OCI-LY7 (cell line): Measurements from ENCODE around the gene C2orf81. TPM values are rescaled to one million over a fixed set of nuclear protein-coding genes. Genes with fewer than 3 reads are reported as not detected.

Experiments used
- BruUV-seq: library from RNA; stranded (reverse); fragments of 400-500 nt; replicated peaks from 2 replicates; lab custom pipeline; 2021; lab: Mats Ljungman, UMichigan
- CTCF ChIA-PET: fragments of 300-600 bp; sonication (Branson Sonifier 250); formaldehyde crosslinking; loops from one replicate; lab custom pipeline; 2022; ENCODE audit warnings: antibody characterized with exemption; ENCODE audit not compliant: unreplicated experiment; lab: Charles Lee
- POLR2A ChIA-PET: fragments of 300-600 bp; sonication (Branson Sonifier 250); formaldehyde crosslinking; loops from one replicate; lab custom pipeline; 2022; ENCODE audit warnings: antibody characterized with exemption; lab: Charles Lee
- DNase-seq: peaks from one replicate; pipeline ENCODE4 v3.0.0-alpha.2; 2015; ENCODE audit warnings: low spot score
- H2AFZ ChIP-seq: fragments of 200-600 bp; sonication (generic), shearing (Covaris generic); 2 replicates; pipeline ENCODE4 v1.6.1; 2014; ENCODE audit warnings: mild to moderate bottlenecking, antibody characterized with exemption, low read length, moderate library complexity
- H3K27ac ChIP-seq: fragments of 200-600 bp; sonication (generic); 2 replicates; pipeline ENCODE4 v1.5.1; 2014; ENCODE audit warnings: mixed run types, low read depth, mild to moderate bottlenecking, moderate library complexity, low read length, inconsistent platforms; ENCODE audit not compliant: poor library complexity, severe bottlenecking
- H3K36me3 ChIP-seq: fragments of 200-600 bp; sonication (generic); 2 replicates; pipeline ENCODE4 v1.6.1; 2014; ENCODE audit warnings: mild to moderate bottlenecking, antibody characterized with exemption, low read length, moderate library complexity, mixed read lengths; ENCODE audit not compliant: insufficient read depth
- H3K4me1 ChIP-seq: fragments of 200-600 bp; sonication (generic); 2 replicates; pipeline ENCODE4 v1.5.1; 2014; ENCODE audit warnings: mild to moderate bottlenecking, low read length; ENCODE audit not compliant: insufficient read depth, poor library complexity, severe bottlenecking
- H3K4me2 ChIP-seq: fragments of 200-600 bp; sonication (generic); 2 replicates; pipeline ENCODE4 v1.6.1; 2014; ENCODE audit warnings: mild to moderate bottlenecking, low read length
- H3K4me3 ChIP-seq: fragments of 200-600 bp; sonication (generic); 2 replicates; pipeline ENCODE4 v1.5.1; 2014; ENCODE audit warnings: mild to moderate bottlenecking, low read depth, low read length; ENCODE audit not compliant: poor library complexity, severe bottlenecking
- H3K79me2 ChIP-seq: fragments of 200-600 bp; sonication (generic); 2 replicates; pipeline ENCODE4 v1.6.1; 2016; ENCODE audit warnings: low read depth, mild to moderate bottlenecking, low read length, moderate library complexity, mixed read lengths; ENCODE audit not compliant: insufficient read depth
- H3K9me2 ChIP-seq: fragments of 200-600 bp; sonication (generic); 2 replicates; pipeline ENCODE4 v1.6.1; 2016; ENCODE audit warnings: mild to moderate bottlenecking, low read length, mixed read lengths; ENCODE audit not compliant: insufficient read depth
- H3K9me3 ChIP-seq: fragments of 200-600 bp; sonication (generic); 2 replicates; pipeline ENCODE4 v1.6.1; 2014; ENCODE audit warnings: mild to moderate bottlenecking, mixed run types, low read length, mixed read lengths
- H4K20me1 ChIP-seq: fragments of 200-600 bp; sonication (generic); 2 replicates; pipeline ENCODE4 v1.6.1; 2014; ENCODE audit warnings: mild to moderate bottlenecking, antibody characterized with exemption, low read length, moderate library complexity, mixed read lengths; ENCODE audit not compliant: insufficient read depth
- CTCF ChIP-seq: fragments of 200-600 bp; sonication (generic); conservative IDR thresholded peaks from 2 replicates; pipeline ENCODE4 v1.5.1; 2014; ENCODE audit warnings: mild to moderate bottlenecking, antibody characterized with exemption, low read length, moderate library complexity, mixed read lengths
- EZH2phosphoT487 ChIP-seq: fragments of 200-600 bp; sonication (generic); IDR thresholded peaks from 2 replicates; pipeline ENCODE4 v1.6.1; 2018; ENCODE audit warnings: low read depth, borderline replicate concordance, mild to moderate bottlenecking, mixed run types, antibody characterized with exemption, low read length, moderate library complexity, mixed read lengths
- intact Hi-C: fragments of 100-400 bp; cut with micrococcal nuclease; formaldehyde crosslinking; loops from one replicate; pipeline ENCODE4 v1.10.0; 2022; ENCODE audit not compliant: unreplicated experiment
- total RNA-seq, 2 experiments: library from RNA; depleted of rRNA in 1 of 2; stranded (reverse); fragments of >200 nt in 1 of 2; shearing (Covaris generic) in 1 of 2; gene quantifications; 2 replicates each; pipeline ENCODE4 v1.2.3, GENCODE V29; 2014 to 2022

C2orf81 gene
- total RNA-seq, 2 experiments from 2014 or later = 3.2 to 22.5 TPM

DNA sequence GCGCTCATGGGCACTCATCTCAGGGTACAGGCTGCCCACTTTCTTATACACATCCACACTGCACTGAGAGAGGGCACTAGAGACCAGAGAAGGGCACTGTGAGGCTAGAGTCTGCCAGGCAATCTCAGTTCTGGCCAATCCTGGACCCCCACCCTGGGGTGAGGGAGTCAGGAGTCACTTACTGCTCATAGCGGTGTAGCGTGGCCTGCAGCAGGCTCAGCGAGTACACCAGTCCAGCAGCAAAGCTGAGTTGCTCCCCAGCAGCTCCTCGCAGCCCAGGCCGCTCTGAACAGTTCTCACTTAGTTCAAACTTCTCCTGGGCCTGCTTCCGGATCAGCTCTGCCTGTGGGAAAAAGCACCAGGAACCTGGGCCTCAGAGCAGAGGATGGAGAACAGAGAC lies 53.6 kb downstream of the C2orf81 start:
- DNase-seq = no peak
- Histone ChIP-seq H3K4me3 (no peak overlapping the region), H3K4me2 (no peak overlapping the region), H3K9me2 (no peaks in the 10 kb centered on the region), H3K4me1 (no peaks in the 10 kb centered on the region), H2AFZ (no peak overlapping the region), H4K20me1 (no peaks in the 10 kb centered on the region), H3K9me3 (no peaks in the 10 kb centered on the region), H3K27ac (no peak overlapping the region), H3K79me2 (no peaks in the 10 kb centered on the region), H3K36me3 (peaks cover 74% of the 10 kb centered on the region)
- no TSS peak for BruUV-seq
- POLR2A ChIA-PET = interaction anchor here (0.8 kb wide), 1 partner anchor 24 kb away, joined by 4 read pairs; no protein-coding TSS in a partner anchor
- CTCF ChIA-PET = no interaction called here
- intact Hi-C loops = loop anchor here (1.0 kb wide), 1 partner anchor 33 kb away; no protein-coding TSS in a partner anchor
- TF ChIP-seq EZH2phosphoT487 (no peak), CTCF (no peak)

- no peaks in the 10 kb centered on the region for H3K79me2 ChIP-seq
- CTCF ChIA-PET = no interaction called here
- H3K4me1 ChIP-seq = no peaks in the 10 kb centered on the region
- no peak overlapping the region for H3K27ac ChIP-seq
- no peak for DNase-seq
- TF ChIP-seq EZH2phosphoT487 (no peak), CTCF (no peak)
- TSS peak; percentile 72 for BruUV-seq
- no peaks in the 10 kb centered on the region for H3K9me2 ChIP-seq
- H3K9me3 ChIP-seq = no peaks in the 10 kb centered on the region
- no peak overlapping the region for H3K4me3 ChIP-seq
- H3K36me3 ChIP-seq = peaks cover 92% of the 10 kb centered on the region
- POLR2A ChIA-PET = interaction anchor here (0.5 kb wide), 1 partner anchor 275 kb away, joined by 3 read pairs; no protein-coding TSS in a partner anchor
- H4K20me1 ChIP-seq = no peaks in the 10 kb centered on the region
- intact Hi-C loops = no loop called here
- no peak overlapping the region for H3K4me2 ChIP-seq
- H2AFZ ChIP-seq = no peak overlapping the region
Observed at GRCh38 chr2:74366036-74366435, 55.4 kb downstream of the C2orf81 start.
